ENCODE data around the gene VPS37B.
A peak's percentile ranks its signal among the peaks of the same experiment; 100 is the strongest.

Gene VPS37B

DNA sequence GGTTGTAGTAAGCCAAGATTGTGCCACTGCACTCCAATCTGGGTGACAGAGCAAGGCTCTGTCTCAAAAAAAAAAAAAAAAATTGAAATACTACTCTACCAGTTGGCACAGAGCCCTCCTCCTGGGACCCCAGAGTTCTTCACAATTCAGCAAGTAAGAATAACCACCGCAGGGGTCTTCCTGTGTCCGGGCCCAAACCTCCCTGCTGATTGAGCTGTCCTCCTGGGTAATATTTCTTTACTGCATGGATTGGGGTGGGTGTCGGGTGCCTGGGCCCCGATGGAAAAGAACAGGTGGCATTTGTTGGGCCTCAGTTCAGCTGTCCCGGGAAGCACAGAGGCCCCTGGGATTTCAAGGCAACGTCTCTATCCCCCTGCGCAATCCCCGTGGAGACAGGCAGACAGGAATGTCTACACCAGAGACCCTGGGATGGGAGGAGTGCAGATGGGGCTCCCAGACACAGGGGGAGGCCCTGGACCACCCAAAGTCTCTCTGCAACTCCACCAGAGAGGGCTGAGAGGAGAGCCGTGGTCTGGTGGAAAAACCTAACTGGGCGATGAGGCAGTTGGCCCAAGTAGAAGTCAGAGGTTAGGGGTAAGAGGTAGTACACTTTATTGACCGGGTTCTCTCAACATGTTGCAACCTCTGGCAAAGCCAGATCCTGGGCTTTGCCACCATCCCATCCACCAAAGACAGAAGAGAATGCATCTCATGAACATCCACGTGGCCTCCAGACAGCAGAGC lies 32.7 kb upstream of the VPS37B start:
- H3K4me3 ChIP-seq (ENCODE audit: low read depth, low read length), result no peak overlapping the region
- ChIA-PET POLR2A (no interaction called here), CTCF (no interaction called here)
- no peak for DNase-seq (ENCODE audit: low read depth, low spot score)
- TF ChIP-seq, protein P1, sequence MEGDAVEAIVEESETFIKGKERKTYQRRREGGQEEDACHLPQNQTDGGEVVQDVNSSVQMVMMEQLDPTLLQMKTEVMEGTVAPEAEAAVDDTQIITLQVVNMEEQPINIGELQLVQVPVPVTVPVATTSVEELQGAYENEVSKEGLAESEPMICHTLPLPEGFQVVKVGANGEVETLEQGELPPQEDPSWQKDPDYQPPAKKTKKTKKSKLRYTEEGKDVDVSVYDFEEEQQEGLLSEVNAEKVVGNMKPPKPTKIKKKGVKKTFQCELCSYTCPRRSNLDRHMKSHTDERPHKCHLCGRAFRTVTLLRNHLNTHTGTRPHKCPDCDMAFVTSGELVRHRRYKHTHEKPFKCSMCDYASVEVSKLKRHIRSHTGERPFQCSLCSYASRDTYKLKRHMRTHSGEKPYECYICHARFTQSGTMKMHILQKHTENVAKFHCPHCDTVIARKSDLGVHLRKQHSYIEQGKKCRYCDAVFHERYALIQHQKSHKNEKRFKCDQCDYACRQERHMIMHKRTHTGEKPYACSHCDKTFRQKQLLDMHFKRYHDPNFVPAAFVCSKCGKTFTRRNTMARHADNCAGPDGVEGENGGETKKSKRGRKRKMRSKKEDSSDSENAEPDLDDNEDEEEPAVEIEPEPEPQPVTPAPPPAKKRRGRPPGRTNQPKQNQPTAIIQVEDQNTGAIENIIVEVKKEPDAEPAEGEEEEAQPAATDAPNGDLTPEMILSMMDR (IDR thresholded peaks at IDR 0.05; ENCODE audit: insufficient read depth, low read length, missing control alignments), result no peak

DNA sequence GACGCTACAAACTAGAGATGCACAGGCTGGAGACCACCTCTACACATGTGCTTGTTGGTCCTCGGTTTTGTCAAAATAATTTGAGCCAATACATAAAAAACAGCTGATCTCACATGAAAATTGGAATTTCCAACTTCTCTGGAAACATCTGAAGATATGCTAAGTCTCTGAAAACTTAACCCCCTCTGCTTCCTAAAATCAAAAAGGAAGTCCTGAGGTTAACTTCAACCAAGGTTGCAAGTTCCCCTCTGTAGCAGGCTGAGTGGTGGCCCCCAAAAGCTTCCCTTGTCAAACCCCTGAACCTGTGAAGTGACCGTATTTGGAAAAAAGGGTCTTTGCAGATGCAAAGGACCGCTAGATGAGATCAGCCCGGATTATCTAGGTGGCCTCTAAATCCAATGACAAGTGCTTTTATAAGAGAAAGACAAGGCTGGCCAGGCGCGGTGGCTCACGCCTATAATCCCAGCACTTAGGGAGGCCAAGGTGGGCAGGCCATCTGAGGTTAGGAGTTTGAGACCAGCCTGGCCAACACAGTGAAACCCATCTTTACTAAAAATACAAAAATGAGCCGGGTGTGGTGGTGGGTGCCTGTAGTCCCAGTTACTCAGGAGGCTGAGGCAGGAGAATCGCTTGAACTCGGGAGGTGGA lies 32.0 kb upstream of the VPS37B start:
- CTCF ChIA-PET, result no interaction called here
- H3K4me3 ChIP-seq (ENCODE audit: low read depth, low read length), result no peak overlapping the region
- TF ChIP-seq, protein P1 (IDR thresholded peaks at IDR 0.05; ENCODE audit: insufficient read depth, low read length, missing control alignments), result no peak
- no peak for DNase-seq (ENCODE audit: low read depth, low spot score)
- POLR2A ChIA-PET, result no interaction called here

DNA sequence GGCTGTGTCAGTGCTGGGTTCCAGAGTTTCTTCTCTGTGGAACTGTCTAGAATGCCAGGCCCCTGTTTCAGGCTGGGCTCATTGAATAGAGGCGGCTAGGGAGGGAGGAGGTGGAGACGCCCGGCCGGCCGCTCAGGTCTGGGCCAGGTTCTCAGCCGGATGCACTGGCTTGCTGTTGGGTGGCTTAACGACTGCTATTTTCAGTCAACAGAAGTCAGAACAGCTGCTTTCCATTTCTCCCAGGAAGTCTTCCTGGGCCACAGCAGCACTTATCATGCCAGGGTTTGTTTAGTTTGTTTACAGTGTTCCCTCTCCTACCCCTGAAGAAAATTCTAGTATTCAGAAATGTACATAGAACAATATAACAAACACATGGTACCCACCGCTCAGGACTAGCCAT lies 26.0 kb upstream of the VPS37B start:
- ChIA-PET CTCF (no interaction called here), POLR2A (no interaction called here)
- no peak overlapping the region for H3K4me3 ChIP-seq (ENCODE audit: low read depth, low read length)
- DNase-seq (ENCODE audit: low read depth, low spot score), result no peak
- TF ChIP-seq, protein P1 (IDR thresholded peaks at IDR 0.05; ENCODE audit: insufficient read depth, low read length, missing control alignments), result no peak

DNA sequence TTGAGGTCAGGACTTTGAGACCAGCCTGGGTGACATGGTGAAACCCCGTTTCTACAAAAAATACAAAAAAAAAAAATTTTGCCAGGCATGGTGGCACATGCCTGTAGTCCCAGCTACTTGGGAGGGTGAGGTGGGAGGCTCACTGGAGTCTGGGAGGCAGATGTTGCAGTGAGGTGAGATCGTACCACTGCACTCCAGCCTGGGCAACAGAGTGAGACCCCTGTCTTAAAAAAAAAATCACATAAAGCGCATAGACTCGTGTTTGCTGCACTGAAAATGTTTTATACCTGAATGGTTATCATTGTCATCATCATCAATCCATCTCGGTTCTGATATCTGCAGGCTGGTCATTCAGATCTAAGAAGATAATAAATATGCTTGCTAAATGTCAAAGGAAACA lies 24.8 kb upstream of the VPS37B start:
- ChIA-PET CTCF (no interaction called here), POLR2A (no interaction called here)
- TF ChIP-seq, protein P1 (IDR thresholded peaks at IDR 0.05; ENCODE audit: insufficient read depth, low read length, missing control alignments), result no peak
- no peak overlapping the region for H3K4me3 ChIP-seq (ENCODE audit: low read depth, low read length)
- DNase-seq (ENCODE audit: low read depth, low spot score), result no peak

DNA sequence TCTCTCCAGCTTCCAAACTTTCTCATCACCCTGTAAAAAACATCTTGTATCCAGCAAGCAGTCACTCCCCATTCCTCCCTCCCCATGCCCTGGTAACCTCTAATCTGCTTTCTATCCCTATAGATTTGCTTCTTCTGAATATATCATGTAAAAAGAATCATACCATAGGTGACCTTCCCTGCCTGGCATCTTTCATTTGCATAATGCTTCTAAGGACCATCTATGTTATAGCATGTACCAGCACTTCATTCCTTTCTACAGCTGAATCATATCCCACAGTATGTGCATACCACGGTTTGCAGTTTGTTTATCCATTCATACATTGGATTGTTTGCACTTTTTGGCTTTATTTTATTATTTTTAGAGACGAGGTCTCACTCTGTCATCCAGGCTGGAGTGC lies 22.9 kb upstream of the VPS37B start:
- DNase-seq (ENCODE audit: low read depth, low spot score), result peak; percentile 24
- ChIA-PET CTCF (interaction anchor here (0.6 to 1.7 kb wide), 3 partner anchors 34 to 125 kb away, joined by 3 to 6 read pairs (median 3); no protein-coding TSS in a partner anchor), POLR2A (interaction anchor here (0.6 kb wide), 1 partner anchor 313 kb away, joined by 3 read pairs; no protein-coding TSS in a partner anchor)
- H3K4me3 ChIP-seq (ENCODE audit: low read depth, low read length), result no peak overlapping the region
- TF ChIP-seq, protein P1 (IDR thresholded peaks at IDR 0.05; ENCODE audit: insufficient read depth, low read length, missing control alignments), result no peak

DNA sequence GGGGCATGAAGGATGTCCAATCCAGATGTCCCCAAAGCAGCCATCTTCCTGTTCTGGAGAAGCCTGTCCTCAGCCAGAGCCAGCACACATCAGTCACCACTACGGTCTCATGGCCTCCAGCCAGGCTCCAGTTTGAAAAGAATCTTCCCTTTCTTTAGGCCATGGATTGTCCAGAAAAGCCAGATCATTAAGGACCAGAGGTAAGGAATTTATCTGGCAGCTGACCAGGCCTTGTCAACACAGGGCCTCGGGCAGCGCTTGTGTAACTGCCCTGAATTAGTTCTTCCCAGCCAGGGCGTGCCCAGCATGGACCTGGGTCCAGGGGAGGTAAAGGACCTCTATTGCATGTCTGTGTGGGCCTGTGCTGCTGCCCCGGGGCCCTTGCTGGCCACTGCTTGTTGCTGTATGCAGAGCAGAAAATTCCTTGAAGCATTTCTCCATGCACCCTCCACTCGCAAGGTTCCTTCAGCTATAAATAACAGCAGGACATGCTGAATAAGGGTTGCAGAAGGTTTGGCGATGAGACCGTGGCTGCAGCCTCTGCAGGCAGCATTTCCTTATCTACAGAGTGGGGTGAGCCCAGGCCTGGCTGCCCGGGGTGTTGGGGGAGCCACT lies 21.7 kb upstream of the VPS37B start:
- TF ChIP-seq, protein P1 (IDR thresholded peaks at IDR 0.05; ENCODE audit: insufficient read depth, low read length, missing control alignments), result no peak
- POLR2A ChIA-PET, result interaction anchor here (1.0 kb wide), 1 partner anchor 46 kb away, joined by 3 read pairs; no protein-coding TSS in a partner anchor
- peak; percentile 28 for DNase-seq (ENCODE audit: low read depth, low spot score)
- H3K4me3 ChIP-seq (ENCODE audit: low read depth, low read length), result no peak overlapping the region
- CTCF ChIA-PET, result interaction anchor here (1.4 to 1.5 kb wide), 2 partner anchors 57 to 64 kb away, joined by 3 read pairs; no protein-coding TSS in a partner anchor

Data from AG04449 (cell line).